Smooth muscle cell of the pulmonary artery (primary cell): ENCODE data around the gene DDX31. TPM values are rescaled to one million over a fixed set of nuclear protein-coding genes. Genes with fewer than 3 reads are reported as not detected.

ENCODE experiments used
- total RNA-seq: library from RNA; depleted of rRNA; stranded (reverse); fragments of >200 nt; gene quantifications from 2 replicates; pipeline ENCODE4 v1.2.3, GENCODE V29; 2014

DDX31 gene
- 11.1 and 19.8 TPM in 2 replicates for total RNA-seq

DNA sequence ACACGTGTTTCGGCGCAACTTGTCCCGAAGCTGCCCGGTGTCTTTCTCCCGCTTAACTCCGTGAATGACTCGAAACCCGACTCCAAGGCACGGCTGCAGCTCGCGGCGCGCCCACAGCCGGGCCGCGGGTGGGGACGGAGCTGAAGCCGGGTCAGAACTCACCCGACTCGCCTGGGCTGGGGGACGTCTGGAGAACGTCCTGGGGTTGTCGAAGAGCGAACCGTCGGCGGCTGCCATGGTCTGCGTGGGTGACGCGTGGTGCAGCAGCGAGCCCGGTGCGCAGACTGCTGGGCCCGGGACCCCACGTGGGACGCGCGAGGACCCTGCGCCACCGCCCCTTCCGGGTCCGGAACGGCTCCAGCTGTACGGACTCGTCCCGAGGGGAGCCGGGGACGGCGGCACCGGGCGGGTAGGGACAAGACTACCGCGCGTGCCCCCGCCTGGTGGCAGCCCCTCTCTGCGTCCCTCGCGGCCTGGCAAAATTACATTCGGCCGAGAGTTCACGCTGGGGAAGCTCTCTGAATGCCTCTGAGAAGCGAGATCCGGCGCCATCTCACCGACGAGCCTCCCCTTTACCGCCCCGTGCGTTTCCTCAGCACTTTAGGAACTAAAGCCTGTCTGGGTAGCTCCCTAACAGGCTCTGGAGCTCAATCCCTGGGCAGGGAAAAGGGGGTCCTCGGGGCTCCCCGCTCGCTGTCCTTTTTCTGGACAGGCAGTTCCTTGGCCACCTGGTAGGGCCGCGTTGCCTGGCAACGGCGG, at the start of gene DDX31:
TSS of gene DDX31 (minus strand) at position 286 of the 759 bp plus-strand sequence. CDS start at position 237, 49 bp downstream.

DNA sequence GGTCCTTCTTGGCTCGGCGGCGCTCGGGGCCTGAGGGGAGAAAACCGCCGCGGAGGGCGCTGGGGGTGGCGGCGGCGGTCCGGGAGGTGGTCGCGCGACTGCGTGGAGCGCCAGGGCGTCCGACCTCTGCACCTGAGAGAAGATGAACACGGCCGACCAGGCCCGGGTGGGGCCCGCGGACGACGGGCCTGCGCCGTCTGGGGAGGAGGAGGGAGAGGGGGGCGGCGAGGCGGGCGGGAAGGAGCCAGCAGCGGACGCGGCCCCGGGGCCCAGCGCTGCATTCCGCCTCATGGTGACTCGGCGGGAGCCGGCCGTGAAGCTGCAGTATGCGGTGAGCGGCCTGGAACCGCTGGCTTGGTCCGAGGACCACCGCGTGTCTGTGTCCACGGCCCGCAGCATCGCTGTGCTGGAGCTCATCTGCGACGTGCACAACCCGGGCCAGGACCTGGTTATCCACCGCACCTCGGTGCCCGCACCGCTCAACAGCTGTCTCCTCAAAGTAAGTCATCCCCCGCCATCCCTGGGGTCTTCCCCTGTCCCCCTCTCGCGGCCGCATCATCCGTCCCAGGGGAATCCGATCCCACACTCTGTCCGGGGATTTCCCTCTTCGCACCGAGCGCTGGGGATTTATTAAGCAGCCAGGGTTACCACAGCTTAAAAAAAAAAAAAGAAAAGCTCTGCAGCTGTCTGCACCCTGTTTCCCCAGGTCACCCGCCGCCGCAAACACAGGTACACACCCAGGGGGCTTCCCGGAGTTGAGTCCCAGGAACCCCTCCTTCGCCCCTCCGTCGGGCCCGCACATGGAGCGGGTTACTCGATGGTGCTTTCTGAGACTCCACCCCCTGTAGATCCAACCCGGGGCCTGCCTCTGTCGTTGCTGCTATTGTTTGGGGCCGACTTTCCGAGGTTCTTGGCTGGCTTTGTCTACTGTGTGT, 941 bp upstream of the DDX31 start, which contains the start of gene GTF3C4:
TSS of gene GTF3C4 (plus strand) at position 8 of the 935 bp plus-strand sequence. CDS start at position 143, 135 bp downstream.

DNA sequence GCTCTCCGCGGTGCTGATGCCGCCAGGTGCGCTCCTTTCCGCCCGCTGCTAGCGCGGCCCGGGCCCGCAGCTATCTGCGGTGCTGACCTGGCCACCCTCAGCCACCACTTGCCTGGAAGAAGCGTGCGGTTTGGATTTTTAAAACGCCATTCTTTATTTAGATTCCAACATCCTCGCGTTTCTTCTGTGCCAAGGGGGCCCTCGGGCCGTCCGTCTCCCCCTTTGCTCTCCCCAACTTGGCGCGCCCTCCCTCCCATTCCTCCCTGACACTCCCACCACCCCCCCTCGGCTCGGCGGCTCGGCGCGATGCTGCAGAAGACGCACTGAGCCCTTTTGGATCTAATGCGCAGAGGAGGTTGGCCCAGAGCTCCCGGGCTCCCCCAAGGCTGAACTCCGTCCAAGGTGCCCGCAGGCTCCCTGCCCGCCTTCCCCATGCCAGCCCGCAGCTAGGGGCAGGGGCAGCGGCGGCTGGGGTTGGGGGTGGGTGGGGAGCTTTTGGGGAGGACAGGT, 87.5 kb downstream of the DDX31 start, which contains the start of gene BARHL1:
TSS of gene BARHL1 (plus strand) at position 331 of the 510 bp plus-strand sequence. CDS start 192 bp downstream, outside the sequence.

Other genes starting within 250 kb of the DDX31 start
- not detected in 2 replicates for gene BARHL1, start 87.4 kb downstream of the DDX31 start, total RNA-seq
- gene GTF3C4, start 481 bp upstream of the DDX31 start, total RNA-seq: 16.4 and 19.0 TPM in 2 replicates
- gene AK8, start 208.3 kb upstream of the DDX31 start, total RNA-seq: 0.39 and 0.53 TPM in 2 replicates
- 4.0 and 5.7 TPM in 2 replicates for gene SPACA9, start 208.9 kb upstream of the DDX31 start, total RNA-seq